B cell (primary cell): ENCODE measurements around the gene PLA2G5.

Experiments used
- CTCF ChIP-seq: fragments of 200-600 bp; IDR thresholded peaks from one replicate; pipeline ENCODE4 v1.8.0; 2022; ENCODE audit warnings: antibody characterized with exemption, mild to moderate bottlenecking
- EZH2 ChIP-seq: IDR thresholded peaks from 2 replicates; pipeline ENCODE4 v1.6.1; 2012; ENCODE audit warnings: borderline replicate concordance, low read depth, mild to moderate bottlenecking, moderate library complexity, low read length; ENCODE audit not compliant: insufficient read depth, poor library complexity, severe bottlenecking

DNA sequence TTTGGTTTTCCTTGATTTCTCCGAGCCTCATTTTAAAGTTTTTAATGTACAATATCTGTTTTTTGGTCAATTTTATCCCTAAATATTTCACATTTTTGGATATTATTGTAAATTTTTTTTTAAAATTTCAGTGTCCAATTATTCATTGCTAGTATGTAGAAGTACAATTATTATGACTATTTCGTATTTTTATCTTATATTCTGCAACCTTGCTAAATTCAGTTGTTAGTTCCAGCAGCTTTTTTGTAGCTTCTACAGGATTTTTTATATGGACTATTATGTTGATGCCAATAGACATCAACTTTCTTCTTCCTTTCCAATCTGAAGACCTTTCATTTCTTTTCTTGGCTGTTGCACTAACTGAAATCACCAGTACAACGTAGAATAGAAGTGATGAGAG is 65.0 kb downstream of the PLA2G5 start:
- TF ChIP-seq CTCF (no peak), EZH2 (no peak)
